Stomach (tissue), 9 donors: ENCODE data around the gene CDH26. TPM values are rescaled to one million over a fixed set of nuclear protein-coding genes. Genes with fewer than 3 reads are reported as not detected.
A peak's percentile ranks its signal among the peaks of the same experiment; 100 is the strongest.

Experiments
- DNase-seq, 2 donors: peaks; one replicate each; pipeline versions ENCODE4 v3.0.0 to v3.0.0-alpha.2; 2013 to 2019
- H3K27ac ChIP-seq, 5 donors: fragments of 200-600 bp in 4 of 5; sonication (generic) in 4 of 5; one replicate each; pipeline ENCODE4 v1.5.1; 2013 to 2019; ENCODE audit warnings: mild to moderate bottlenecking in 1 of 5, moderate library complexity in 1 of 5
- H3K27me3 ChIP-seq, 3 donors: fragments of 200-600 bp; sonication (generic); one replicate each; pipeline ENCODE4 v1.5.1; 2017 to 2019; ENCODE audit warnings: mixed run types in 1 of 3
- H3K36me3 ChIP-seq, 4 donors: fragments of 200-600 bp; sonication (generic); 1 replicate in 3 of 4; 2 replicates in 1 of 4; pipeline ENCODE4 v1.5.1; 2016 to 2019
- H3K4me1 ChIP-seq, 4 donors: fragments of 200-600 bp; sonication (generic); one replicate each; pipeline ENCODE4 v1.5.1; 2016 to 2019
- H3K4me3 ChIP-seq, 4 donors: fragments of 200-600 bp; sonication (generic) in 3 of 4; one replicate each; pipeline ENCODE4 v1.5.1; 2016 to 2019; ENCODE audit warnings: mild to moderate bottlenecking in 1 of 4
- H3K9me3 ChIP-seq, 4 donors: fragments of 200-600 bp; sonication (generic); one replicate each; pipeline ENCODE4 v1.5.1; 2016 to 2019
- CTCF ChIP-seq, 7 experiments: fragments of 450-650 bp in 4 of 7; fragments of 200-600 bp in 3 of 7; sonication (generic) in 3 of 7; IDR thresholded peaks; one replicate each; pipeline ENCODE4 v1.5.1; 2016 to 2019; ENCODE audit warnings: antibody characterized with exemption in 7 of 7, control low read depth in 2 of 7, mild to moderate bottlenecking in 1 of 7
- EP300 ChIP-seq: sonication (generic); formaldehyde crosslinking; IDR thresholded peaks from one replicate; pipeline ENCODE4 v1.6.1; 2017; ENCODE audit warnings: antibody characterized with exemption
- POLR2A ChIP-seq, 4 donors: fragments of 450-650 bp; IDR thresholded peaks; one replicate each; pipeline ENCODE4 v1.6.1; 2016; ENCODE audit warnings: antibody characterized with exemption in 4 of 4, control low read depth in 2 of 4, mild to moderate bottlenecking in 1 of 4, moderate library complexity in 1 of 4
- POLR2AphosphoS5 ChIP-seq, 3 donors: sonication (generic); formaldehyde crosslinking; IDR thresholded peaks; one replicate each; pipeline ENCODE4 v1.6.1; 2016; ENCODE audit warnings: antibody characterized with exemption in 3 of 3
- WGBS, 5 donors: extraction: QIAGEN DNeasy Blood & Tissue Kit in 3 of 5; methylation state at CpG; one replicate each; pipeline versions ENCODE4 v1.1.5 to v1.1.7; 2013 to 2018; 5-methylcytosine and 5-hydroxymethylcytosine counted together
- intact Hi-C: fragments of 100-400 bp; cut with DNase I; formaldehyde crosslinking; loops from one replicate; pipeline ENCODE4 v1.15.1; 2023; ENCODE audit warnings: low total_unique reads
- polyA plus RNA-seq, 3 donors: library from polyadenylated mRNA; stranded (reverse); fragments of 200-250 nt; gene quantifications; one replicate each; pipeline ENCODE4 v1.2.3, GENCODE V29; 2013
- total RNA-seq, 5 donors: library from RNA; depleted of rRNA; stranded (reverse); fragments of >200 nt; gene quantifications; one replicate each; pipeline versions ENCODE4 v1.1.0 to v1.2.3, GENCODE V29; 2014 to 2016
- donor health status: healthy with polysubstance abuse.
- donor health status: Bipolar disorder and iron deficiency.
- donor health status: healthy.

The CDH26 gene
- total and polyA plus RNA-seq, 8 donors = 0.25 to 116 (median 5.8) TPM; not detected in 1

GRCh38 chr20:60057866-60058807 is 99.9 kb downstream of the CDH26 start:
- Histone ChIP-seq H3K4me3 (no peak overlapping the region), H3K9me3 (no peaks in the 10 kb centered on the region), H3K27ac (peak overlapping the region in 2 of 5 donors; percentile 26 to 60), H3K36me3 (no peaks in the 10 kb centered on the region), H3K27me3 (peaks cover 3 to 41% (median 6%) of the 10 kb centered on the region in 3 donors), H3K4me1 (peaks cover 4 to 50% (median 15%) of the 10 kb centered on the region in 4 donors)
- TF ChIP-seq EP300 (no peak), POLR2A (IDR thresholded peaks at IDR 0.05) (no peak), POLR2AphosphoS5 (IDR thresholded peaks at IDR 0.05) (no peak), CTCF (IDR thresholded peaks at IDR 0.05) (no peak)
- 61 to 72% (median 65%) methylated on average over 16 to 20 of the region's 20 CpGs for WGBS, 5 donors
- peak in 1 of 2 donors; percentile 60 for DNase-seq
- intact Hi-C loops = no loop called here

- no peaks in the 10 kb centered on the region for H3K36me3 ChIP-seq
- H3K4me3 ChIP-seq = no peak overlapping the region
- TF ChIP-seq EP300 = no peak
- no peak for TF ChIP-seq POLR2AphosphoS5 (IDR thresholded peaks at IDR 0.05)
- no peak for TF ChIP-seq POLR2A (IDR thresholded peaks at IDR 0.05)
- no peak for TF ChIP-seq CTCF (IDR thresholded peaks at IDR 0.05)
- no peak for DNase-seq
- peaks cover 0 to 51% (median 14%) of the 10 kb centered on the region in 4 donors for H3K4me1 ChIP-seq
- H3K9me3 ChIP-seq = no peaks in the 10 kb centered on the region
- peaks cover 0 to 33% (median 6%) of the 10 kb centered on the region in 3 donors for H3K27me3 ChIP-seq
- intact Hi-C loops = no loop called here
- H3K27ac ChIP-seq = peak overlapping the region in 2 of 5 donors; percentile 26 to 60
- WGBS, 5 donors = 67 to 90% (median 79%) methylated on average over 9 of the region's 9 CpGs
These were observed 100.7 kb downstream of the CDH26 start for GRCh38 chr20:60058879-60059278.

GRCh38 chr20:60060006-60060557 is 101.9 kb downstream of the CDH26 start:
- no peak for DNase-seq
- TF ChIP-seq CTCF (IDR thresholded peaks at IDR 0.05) = no peak
- TF ChIP-seq POLR2A (IDR thresholded peaks at IDR 0.05) = no peak
- TF ChIP-seq POLR2AphosphoS5 (IDR thresholded peaks at IDR 0.05) = no peak
- no peak for TF ChIP-seq EP300
- 84 to 95% (median 94%) methylated on average over 12 to 13 of the region's 13 CpGs for WGBS, 5 donors
- H3K27ac ChIP-seq = no peak overlapping the region
- H3K27me3 ChIP-seq = peaks cover 0 to 25% (median 2%) of the 10 kb centered on the region in 3 donors
- no peaks in the 10 kb centered on the region for H3K9me3 ChIP-seq
- H3K36me3 ChIP-seq = no peaks in the 10 kb centered on the region
- peaks cover 0 to 51% (median 15%) of the 10 kb centered on the region in 4 donors for H3K4me1 ChIP-seq
- intact Hi-C loops = no loop called here
- H3K4me3 ChIP-seq = no peak overlapping the region

DNA sequence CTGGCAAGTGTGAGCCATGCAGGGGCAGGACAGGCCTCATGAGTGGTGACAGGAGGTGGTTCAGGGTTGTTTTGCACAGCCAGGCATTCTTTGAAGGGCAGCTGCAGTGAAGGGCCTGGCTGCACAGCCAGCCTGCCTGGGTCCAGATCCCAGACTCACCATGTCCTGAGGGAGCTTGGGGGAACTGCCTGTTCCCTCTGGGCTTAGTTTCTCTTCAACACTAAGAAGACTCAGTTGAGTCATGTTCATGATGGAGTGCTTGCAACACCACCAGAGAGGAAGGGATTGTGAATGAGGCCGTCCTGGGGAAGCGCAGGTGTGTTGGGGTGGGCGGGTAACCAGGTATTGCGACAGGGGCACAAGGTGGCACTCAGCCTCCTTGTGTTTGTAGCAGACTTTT is 102.4 kb downstream of the CDH26 start:
- Histone ChIP-seq H3K36me3 (no peaks in the 10 kb centered on the region), H3K27ac (no peak overlapping the region), H3K27me3 (peaks cover 0 to 20% (median 0%) of the 10 kb centered on the region in 3 donors), H3K4me3 (no peak overlapping the region), H3K4me1 (peaks cover 0 to 51% (median 15%) of the 10 kb centered on the region in 4 donors), H3K9me3 (no peaks in the 10 kb centered on the region)
- TF ChIP-seq CTCF (IDR thresholded peaks at IDR 0.05) (no peak), POLR2A (IDR thresholded peaks at IDR 0.05) (no peak), POLR2AphosphoS5 (IDR thresholded peaks at IDR 0.05) (no peak), EP300 (no peak)
- 78 to 96% (median 92%) methylated on average over 4 of the region's 4 CpGs for WGBS, 5 donors
- no peak for DNase-seq
- intact Hi-C loops = no loop called here
